Caco-2 (cell line): ENCODE measurements around the gene WDPCP. TPM values are rescaled to one million over a fixed set of nuclear protein-coding genes. Genes with fewer than 3 reads are reported as not detected.

Experiments used
- BruUV-seq: library from RNA; stranded (reverse); fragments of 400-500 nt; replicated peaks from 2 replicates; lab custom pipeline; 2021; lab: Mats Ljungman, UMichigan
- CTCF ChIA-PET: fragments of 300-600 bp; sonication (Branson Sonifier 250); formaldehyde crosslinking; loops from one replicate; lab custom pipeline; 2022; ENCODE audit warnings: antibody characterized with exemption; lab: Charles Lee
- POLR2A ChIA-PET: fragments of 300-600 bp; sonication (Branson Sonifier 250); formaldehyde crosslinking; loops from one replicate; lab custom pipeline; 2022; ENCODE audit warnings: antibody characterized with exemption; lab: Charles Lee
- DNase-seq, 2 experiments: peaks; one replicate each; pipeline versions ENCODE4 v3.0.0 to v3.0.0-alpha.2; 2020 to 2022
- H3K27me3 ChIP-seq: replicated peaks from 2 replicates; pipeline ENCODE4 v1.6.0; 2011; ENCODE audit warnings: low read length; ENCODE audit not compliant: control insufficient read depth, insufficient read depth
- H3K36me3 ChIP-seq: 2 replicates; pipeline ENCODE4 v1.5.1; 2011; ENCODE audit warnings: low read length; ENCODE audit not compliant: control insufficient read depth, insufficient read depth
- H3K4me1 ChIP-seq: fragments of 250-450 bp; sonication (Bioruptor Pico); 2 replicates; pipeline ENCODE4 v1.5.1; 2020; ENCODE audit warnings: mild to moderate bottlenecking
- H3K4me3 ChIP-seq: 2 replicates; pipeline ENCODE4 v1.5.1; 2011; ENCODE audit warnings: low read depth, mild to moderate bottlenecking, control low read depth, low read length
- H3K9me3 ChIP-seq: fragments of 250-450 bp; sonication (Bioruptor Pico); 2 replicates; pipeline ENCODE4 v1.5.1; 2020; ENCODE audit warnings: mild to moderate bottlenecking, moderate library complexity
- H3K27ac Mint-ChIP-seq: one replicate; pipeline ENCODE4 v1.8.0; 2022; ENCODE audit warnings: mixed read lengths; ENCODE audit not compliant: unreplicated experiment
- H3K27me3 Mint-ChIP-seq: one replicate; pipeline ENCODE4 v1.8.0; 2022; ENCODE audit warnings: mixed read lengths; ENCODE audit not compliant: insufficient read depth, unreplicated experiment
- H3K36me3 Mint-ChIP-seq: one replicate; pipeline ENCODE4 v1.8.0; 2022; ENCODE audit warnings: mild to moderate bottlenecking, mixed read lengths; ENCODE audit not compliant: insufficient read depth, unreplicated experiment
- H3K4me1 Mint-ChIP-seq: one replicate; pipeline ENCODE4 v1.8.0; 2022; ENCODE audit warnings: low read depth, mixed read lengths; ENCODE audit not compliant: unreplicated experiment
- H3K4me3 Mint-ChIP-seq: one replicate; pipeline ENCODE4 v1.8.0; 2022; ENCODE audit warnings: mild to moderate bottlenecking, moderate library complexity, mixed read lengths; ENCODE audit not compliant: unreplicated experiment
- H3K9me3 Mint-ChIP-seq: one replicate; pipeline ENCODE4 v1.8.0; 2022; ENCODE audit warnings: mixed read lengths; ENCODE audit not compliant: unreplicated experiment
- CTCF ChIP-seq, 2 experiments: fragments of 200-600 bp in 1 of 2; IDR thresholded peaks; 1 replicate in 1 of 2; 2 replicates in 1 of 2; pipeline versions ENCODE4 v1.5.1 to v1.8.0; 2011 to 2022; ENCODE audit warnings: antibody characterized with exemption in 1 of 2, control low read depth in 1 of 2, inconsistent platforms in 1 of 2, low read depth in 1 of 2, low read length in 1 of 2, mild to moderate bottlenecking in 1 of 2, moderate library complexity in 1 of 2; ENCODE audit not compliant: insufficient read depth in 1 of 2, severe bottlenecking in 1 of 2, unreplicated experiment in 1 of 2
- intact Hi-C: fragments of 100-400 bp; cut with micrococcal nuclease; formaldehyde crosslinking; loops from one replicate; pipeline ENCODE4 v1.10.0; 2022; ENCODE audit not compliant: unreplicated experiment
- total RNA-seq: library from RNA; stranded (reverse); gene quantifications from 2 replicates; pipeline ENCODE4 v1.2.3, GENCODE V29; 2022

Gene WDPCP
- total RNA-seq, 1 experiment from 2014 or later = 16.2 TPM

DNA sequence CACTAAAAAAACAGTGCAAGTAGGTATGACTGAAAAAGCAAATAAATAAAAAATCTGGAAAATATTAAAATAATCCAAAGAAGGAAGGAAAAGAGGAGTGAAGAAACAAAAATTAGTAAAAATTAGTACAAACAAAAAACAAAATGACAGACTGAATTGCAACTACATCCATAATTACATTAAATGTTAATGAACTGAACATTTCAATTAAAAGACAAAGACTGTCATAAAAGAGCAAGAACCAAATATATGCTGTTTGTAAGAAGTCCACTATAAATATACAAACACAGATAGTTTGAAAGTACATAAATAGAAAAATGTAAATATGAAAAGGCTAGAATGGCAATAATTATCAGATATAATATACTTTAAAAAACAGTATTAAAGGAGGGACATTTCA lies 267.6 kb downstream of the WDPCP start:
- Histone ChIP-seq H3K27me3 (no peaks in the 10 kb centered on the region), H3K4me1 (no peaks in the 10 kb centered on the region), H3K36me3 (no peaks in the 10 kb centered on the region), H3K4me3 (no peak overlapping the region), H3K9me3 (no peaks in the 10 kb centered on the region)
- TF ChIP-seq CTCF (IDR thresholded peaks at IDR 0.05; ENCODE audit: insufficient read depth in 1 of 2, low read depth in 1 of 2, low read length in 1 of 2, severe bottlenecking in 1 of 2, unreplicated experiment in 1 of 2) = no peak
- Mint-ChIP-seq H3K9me3 (peaks cover 11% of the 10 kb centered on the region), H3K4me3 (no peak overlapping the region), H3K4me1 (no peaks in the 10 kb centered on the region), H3K27me3 (no peaks in the 10 kb centered on the region), H3K27ac (no peak overlapping the region), H3K36me3 (no peaks in the 10 kb centered on the region)
- no TSS peak for BruUV-seq
- DNase-seq = no peak
- ChIA-PET CTCF (no interaction called here), POLR2A (no interaction called here)
- intact Hi-C loops = no loop called here

DNA sequence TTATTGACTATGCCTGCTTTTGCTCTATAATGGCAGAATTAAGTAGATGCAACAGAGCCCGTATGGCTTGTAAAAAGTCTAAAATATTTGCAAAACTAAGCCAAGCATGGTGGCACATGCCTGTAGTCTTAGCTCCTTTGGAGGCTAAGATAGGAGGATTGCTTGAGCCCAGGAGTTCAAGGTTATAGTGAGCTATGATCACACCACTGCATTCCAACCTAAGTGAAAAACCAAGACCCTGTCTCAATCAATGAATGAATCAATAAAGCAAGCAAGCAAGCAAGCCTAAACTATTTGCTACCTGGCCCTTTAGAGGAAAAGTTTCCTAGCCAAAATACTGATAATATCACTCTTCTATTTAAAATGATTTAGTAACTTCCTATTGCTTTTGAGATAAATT lies 277.7 kb downstream of the WDPCP start:
- no peak for TF ChIP-seq CTCF (IDR thresholded peaks at IDR 0.05; ENCODE audit: insufficient read depth in 1 of 2, low read depth in 1 of 2, low read length in 1 of 2, severe bottlenecking in 1 of 2, unreplicated experiment in 1 of 2)
- CTCF ChIA-PET = no interaction called here
- H3K4me1 ChIP-seq = no peaks in the 10 kb centered on the region
- H3K4me3 ChIP-seq = no peak overlapping the region
- H3K4me3 Mint-ChIP-seq = no peak overlapping the region
- H3K36me3 Mint-ChIP-seq = no peaks in the 10 kb centered on the region
- H3K27me3 ChIP-seq = no peaks in the 10 kb centered on the region
- DNase-seq = no peak
- POLR2A ChIA-PET = no interaction called here
- no peak overlapping the region for H3K27ac Mint-ChIP-seq
- H3K27me3 Mint-ChIP-seq = no peaks in the 10 kb centered on the region
- no peaks in the 10 kb centered on the region for H3K36me3 ChIP-seq
- peaks cover 25% of the 10 kb centered on the region for H3K9me3 Mint-ChIP-seq
- H3K9me3 ChIP-seq = no peaks in the 10 kb centered on the region
- no TSS peak for BruUV-seq
- intact Hi-C loops = no loop called here
- no peaks in the 10 kb centered on the region for H3K4me1 Mint-ChIP-seq

DNA sequence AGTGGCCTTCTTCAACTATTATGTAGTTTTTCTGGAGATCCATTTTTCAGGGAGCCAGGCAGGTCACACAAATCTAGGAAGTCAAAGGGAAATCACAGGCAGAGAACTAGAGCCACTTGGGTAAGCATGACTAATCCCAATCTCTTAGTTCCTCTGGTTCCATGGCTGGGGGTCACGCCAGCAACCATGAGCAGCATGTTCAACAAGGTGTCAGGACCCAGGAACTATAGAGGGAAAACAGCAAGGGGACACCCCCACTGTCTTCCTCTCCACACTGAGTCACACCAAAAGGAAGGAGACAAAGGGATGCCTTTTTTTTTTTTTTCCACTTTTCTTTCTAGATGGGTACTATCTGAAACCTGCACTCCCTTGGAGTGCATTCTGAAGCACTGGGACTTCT lies 286.8 kb downstream of the WDPCP start:
- Mint-ChIP-seq H3K4me3 (no peak overlapping the region), H3K4me1 (no peaks in the 10 kb centered on the region), H3K9me3 (peaks cover 36% of the 10 kb centered on the region), H3K27me3 (no peaks in the 10 kb centered on the region), H3K27ac (no peak overlapping the region), H3K36me3 (no peaks in the 10 kb centered on the region)
- ChIA-PET CTCF (no interaction called here), POLR2A (no interaction called here)
- no peaks in the 10 kb centered on the region for H3K27me3 ChIP-seq
- BruUV-seq = no TSS peak
- H3K9me3 ChIP-seq = peaks cover 32% of the 10 kb centered on the region
- H3K36me3 ChIP-seq = no peaks in the 10 kb centered on the region
- intact Hi-C loops = no loop called here
- H3K4me3 ChIP-seq = no peak overlapping the region
- TF ChIP-seq CTCF (IDR thresholded peaks at IDR 0.05; ENCODE audit: insufficient read depth in 1 of 2, low read depth in 1 of 2, low read length in 1 of 2, severe bottlenecking in 1 of 2, unreplicated experiment in 1 of 2) = no peak
- peak in 1 of 2 experiments; percentile 41 for DNase-seq
- H3K4me1 ChIP-seq = no peaks in the 10 kb centered on the region
